ENCODE measurements around the gene PCSK4. TPM values are rescaled to one million over a fixed set of nuclear protein-coding genes. Genes with fewer than 3 reads are reported as not detected.

PCSK4 gene
- total RNA-seq, 5 donors from 2014 or later (not counting 1 experiment from before 2014, with no cell fraction given): 5.2 to 9.8 (median 5.6) TPM

- ATAC-seq (replicated peaks in 1 of 4) (no peak), DNase-seq (no peak)
- Histone ChIP-seq H3K27ac (ENCODE audit: low read length) (no peak overlapping the region), H3K27me3 (replicated peaks in 1 of 2; ENCODE audit: control insufficient read depth in 2 of 2, extremely low read depth in 1 of 2, insufficient read depth in 2 of 2, low read length in 1 of 2) (peaks cover 5 to 50% of the 10 kb centered on the region in 2 experiments), H3K9me3 (no peaks in the 10 kb centered on the region), H3K4me3 (ENCODE audit: control insufficient read depth in 1 of 2, extremely low read depth in 1 of 2, low read length in 1 of 2) (no peak overlapping the region), H3K4me1 (ENCODE audit: control insufficient read depth in 1 of 2, extremely low read depth in 1 of 2, insufficient read depth in 2 of 2, low read length in 2 of 2) (peaks cover 2 to 51% of the 10 kb centered on the region in 2 experiments), H3K36me3 (ENCODE audit: control insufficient read depth in 2 of 2, extremely low read depth in 1 of 2, insufficient read depth in 1 of 2, low read length in 1 of 2) (peaks cover 10 to 11% of the 10 kb centered on the region in 2 donors)
- WGBS (ENCODE audit: insufficient coverage): 4% methylated on average over 88 of the region's 99 CpGs
- H3K9me3 Mint-ChIP-seq: no peaks in the 10 kb centered on the region
- POLR2A ChIA-PET: no interaction called here
- no peak overlapping the region for H3K27ac Mint-ChIP-seq
- H3K4me3 Mint-ChIP-seq: peak overlapping the region in 1 of 3 donors; percentile 50
- CTCF ChIA-PET: no interaction called here
- peaks cover 25 to 38% of the 10 kb centered on the region in 2 donors for H3K27me3 Mint-ChIP-seq
- peaks cover 11 to 44% (median 20%) of the 10 kb centered on the region in 3 donors for H3K4me1 Mint-ChIP-seq
- H3K36me3 Mint-ChIP-seq: peaks cover 11% of the 10 kb centered on the region
Observed at GRCh38 chr19:1445932-1446712, 44.0 kb downstream of the PCSK4 start.

DNA sequence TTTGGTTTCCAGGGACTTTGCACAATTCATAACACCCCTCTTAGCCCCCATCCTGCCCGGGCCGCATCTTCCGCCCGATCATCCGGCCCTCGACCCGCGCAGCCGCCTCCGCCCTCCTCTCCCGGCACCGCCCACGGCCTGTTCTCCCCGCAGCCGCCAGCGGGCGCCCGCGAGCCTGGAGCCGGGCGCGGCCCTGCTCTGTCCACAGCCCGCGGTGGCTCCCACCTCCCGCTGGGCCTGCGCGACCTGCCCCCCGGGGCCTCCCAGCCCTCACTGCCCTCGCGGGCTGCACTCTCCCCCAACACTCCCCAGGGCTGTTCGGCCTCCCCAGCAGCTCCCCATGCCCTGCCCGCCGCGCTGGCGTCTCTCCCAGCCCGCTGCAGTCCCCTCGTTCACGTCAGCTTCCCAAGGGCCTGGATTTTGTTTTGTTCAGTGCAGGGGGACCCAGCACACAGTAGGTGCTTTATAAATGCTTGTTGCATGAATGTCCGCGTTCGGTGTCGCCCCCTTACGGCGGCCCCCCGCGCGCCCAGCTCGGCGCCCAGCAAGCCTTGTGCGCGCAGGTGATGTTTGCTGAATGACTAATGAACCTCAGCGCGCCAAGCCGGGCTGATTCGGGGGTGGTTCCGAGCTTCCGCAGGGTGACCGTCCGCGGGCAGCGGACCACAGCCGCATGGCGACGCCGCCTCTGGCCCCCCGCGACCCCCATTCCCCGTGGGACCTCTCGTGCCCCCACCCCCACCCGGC lies 44.8 kb downstream of the PCSK4 start:
- Histone ChIP-seq H3K27me3 (replicated peaks in 1 of 2; ENCODE audit: control insufficient read depth in 2 of 2, extremely low read depth in 1 of 2, insufficient read depth in 2 of 2, low read length in 1 of 2) (peaks cover 2 to 43% of the 10 kb centered on the region in 2 experiments), H3K4me1 (ENCODE audit: control insufficient read depth in 1 of 2, extremely low read depth in 1 of 2, insufficient read depth in 2 of 2, low read length in 2 of 2) (peaks cover 2 to 54% of the 10 kb centered on the region in 2 experiments), H3K4me3 (ENCODE audit: control insufficient read depth in 1 of 2, extremely low read depth in 1 of 2, low read length in 1 of 2) (peak overlapping the region; percentile 51 to 56), H3K36me3 (ENCODE audit: control insufficient read depth in 2 of 2, extremely low read depth in 1 of 2, insufficient read depth in 1 of 2, low read length in 1 of 2) (peaks cover 15 to 19% of the 10 kb centered on the region in 2 donors), H3K9me3 (no peaks in the 10 kb centered on the region), H3K27ac (ENCODE audit: low read length) (no peak overlapping the region)
- no peak overlapping the region for H3K27ac Mint-ChIP-seq
- ATAC-seq (replicated peaks in 1 of 4) (peak; percentile 81 to 93 (median 92)), DNase-seq (peak; percentile 33 to 85 (median 67))
- H3K27me3 Mint-ChIP-seq: peaks cover 17 to 30% of the 10 kb centered on the region in 2 donors
- H3K4me3 Mint-ChIP-seq: peak overlapping the region; percentile 65 to 73 (median 66)
- H3K9me3 Mint-ChIP-seq: no peaks in the 10 kb centered on the region
- peaks cover 19% of the 10 kb centered on the region for H3K36me3 Mint-ChIP-seq
- ChIA-PET POLR2A (no interaction called here), CTCF (interaction anchor here in 1 of 2 donors (0.7 kb wide), 1 partner anchor 624 kb away, joined by 6 read pairs; no protein-coding TSS in a partner anchor)
- H3K4me1 Mint-ChIP-seq: peaks cover 11 to 45% (median 24%) of the 10 kb centered on the region in 3 donors
- 3% methylated on average over 57 of the region's 70 CpGs for whole genome bisulfite sequencing (ENCODE audit: insufficient coverage)

DNA sequence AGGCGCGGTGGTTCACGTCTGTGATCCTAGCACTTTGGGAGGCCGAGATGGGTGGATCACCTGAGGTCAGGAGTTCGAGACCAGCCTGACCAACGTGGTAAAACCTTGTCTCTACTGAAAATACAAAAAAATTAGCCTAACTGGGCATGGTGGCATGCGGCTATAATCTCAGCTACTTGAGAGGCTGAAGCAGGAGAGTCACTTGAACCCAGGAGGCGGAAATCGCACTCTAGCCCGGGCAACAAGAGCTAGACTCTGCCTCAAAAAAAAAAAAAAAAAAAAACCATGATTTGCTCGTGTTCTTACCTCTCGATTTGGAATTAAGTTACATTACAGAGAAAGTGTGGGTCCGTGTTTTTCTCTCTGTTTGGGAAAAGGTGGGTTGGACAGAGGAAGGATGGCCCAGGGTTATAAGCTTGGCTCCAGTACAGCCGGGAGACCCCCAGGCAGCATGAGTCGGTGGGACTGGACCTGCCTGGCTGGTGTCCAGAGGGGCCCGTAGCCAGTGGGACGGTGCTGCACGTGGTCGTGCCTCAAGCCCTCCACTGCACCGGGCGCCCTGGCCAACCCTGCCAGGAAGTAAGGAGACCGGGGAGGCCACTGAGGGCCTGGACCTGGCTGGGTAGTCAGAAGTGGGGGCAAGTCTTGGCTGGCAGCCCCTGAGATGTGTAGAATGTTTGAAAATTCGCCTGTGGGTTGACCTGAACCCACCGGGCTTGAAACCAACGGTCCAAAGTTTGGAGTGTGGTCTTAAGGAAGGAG lies 48.3 kb downstream of the PCSK4 start:
- WGBS (ENCODE audit: insufficient coverage): 88% methylated on average over 21 of the region's 25 CpGs
- CTCF ChIA-PET: interaction anchor here in 1 of 2 donors (0.6 kb wide), 1 partner anchor 36 kb away, joined by 3 read pairs; no protein-coding TSS in a partner anchor

GRCh38 chr19:1441022-1441426 lies 49.1 kb downstream of the PCSK4 start:
- Histone ChIP-seq H3K36me3 (ENCODE audit: control insufficient read depth in 2 of 2, extremely low read depth in 1 of 2, insufficient read depth in 1 of 2, low read length in 1 of 2) (peaks cover 16 to 28% of the 10 kb centered on the region in 2 donors), H3K9me3 (no peaks in the 10 kb centered on the region), H3K4me3 (ENCODE audit: control insufficient read depth in 1 of 2, extremely low read depth in 1 of 2, low read length in 1 of 2) (no peak overlapping the region), H3K27ac (ENCODE audit: low read length) (no peak overlapping the region), H3K27me3 (replicated peaks in 1 of 2; ENCODE audit: control insufficient read depth in 2 of 2, extremely low read depth in 1 of 2, insufficient read depth in 2 of 2, low read length in 1 of 2) (peaks cover 0 to 7% of the 10 kb centered on the region in 2 experiments), H3K4me1 (ENCODE audit: control insufficient read depth in 1 of 2, extremely low read depth in 1 of 2, insufficient read depth in 2 of 2, low read length in 2 of 2) (peaks cover 0 to 52% of the 10 kb centered on the region in 2 experiments)
- H3K4me1 Mint-ChIP-seq: peaks cover 24 to 49% (median 32%) of the 10 kb centered on the region in 3 donors
- 94% methylated on average over 9 of the region's 9 CpGs for WGBS (ENCODE audit: insufficient coverage)
- ChIA-PET POLR2A (no interaction called here), CTCF (no interaction called here)
- no peaks in the 10 kb centered on the region for H3K9me3 Mint-ChIP-seq
- ATAC-seq (replicated peaks in 1 of 4): no peak
- peak overlapping the region in 1 of 2 donors; percentile 16 for H3K27ac Mint-ChIP-seq
- DNase-seq: no peak
- H3K36me3 Mint-ChIP-seq: peaks cover 28% of the 10 kb centered on the region
- peak overlapping the region; percentile 96 to 99 (median 97) for H3K4me3 Mint-ChIP-seq
- H3K27me3 Mint-ChIP-seq: peaks cover 0 to 3% of the 10 kb centered on the region in 2 donors

More for the DNA sequence above, 48.3 kb downstream of the PCSK4 start:
- H3K4me1 Mint-ChIP-seq: peaks cover 24 to 52% (median 34%) of the 10 kb centered on the region in 3 donors
- ATAC-seq (replicated peaks in 1 of 4): no peak
- peaks cover 2 to 57% of the 10 kb centered on the region in 2 experiments for H3K4me1 ChIP-seq (ENCODE audit: control insufficient read depth in 1 of 2, extremely low read depth in 1 of 2, insufficient read depth in 2 of 2, low read length in 2 of 2)
- no peak for DNase-seq
- no peak overlapping the region for H3K4me3 ChIP-seq (ENCODE audit: control insufficient read depth in 1 of 2, extremely low read depth in 1 of 2, low read length in 1 of 2)
- POLR2A ChIA-PET: interaction anchor here in 1 of 2 donors (0.6 kb wide), 2 partner anchors 481 to 979 kb away, joined by 3 read pairs; no protein-coding TSS in a partner anchor
- no peaks in the 10 kb centered on the region for H3K9me3 Mint-ChIP-seq
- H3K36me3 ChIP-seq (ENCODE audit: control insufficient read depth in 2 of 2, extremely low read depth in 1 of 2, insufficient read depth in 1 of 2, low read length in 1 of 2): peaks cover 16 to 28% of the 10 kb centered on the region in 2 donors
- H3K36me3 Mint-ChIP-seq: peaks cover 28% of the 10 kb centered on the region
- H3K27me3 Mint-ChIP-seq: peaks cover 0 to 5% of the 10 kb centered on the region in 2 donors
- no peaks in the 10 kb centered on the region for H3K9me3 ChIP-seq
- peaks cover 0 to 11% of the 10 kb centered on the region in 2 experiments for H3K27me3 ChIP-seq (replicated peaks in 1 of 2; ENCODE audit: control insufficient read depth in 2 of 2, extremely low read depth in 1 of 2, insufficient read depth in 2 of 2, low read length in 1 of 2)
- H3K27ac ChIP-seq (ENCODE audit: low read length): no peak overlapping the region
- H3K4me3 Mint-ChIP-seq: peak overlapping the region in 2 of 3 donors; percentile 97 to 99
- H3K27ac Mint-ChIP-seq: peak overlapping the region in 1 of 2 donors; percentile 16

DNA sequence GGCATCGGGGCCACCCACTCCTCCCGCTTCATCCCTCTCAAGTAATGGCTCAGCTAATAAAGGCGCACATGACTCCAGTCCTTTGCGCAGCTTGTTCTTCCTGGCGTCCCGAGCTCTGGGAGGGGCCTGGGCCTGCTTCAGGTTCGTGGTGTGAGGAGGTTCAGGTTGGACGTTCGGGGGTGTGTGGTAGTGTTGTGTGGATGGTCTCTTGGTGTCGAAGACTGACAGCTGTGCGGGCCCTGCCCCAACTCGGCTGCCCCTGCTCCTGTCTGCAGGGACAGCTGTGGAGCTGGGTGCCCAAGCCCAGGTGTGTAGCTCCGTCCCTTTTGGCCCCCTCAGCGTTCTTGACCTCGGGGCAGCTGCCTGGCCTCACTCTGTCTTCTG lies 49.7 kb downstream of the PCSK4 start:
- Histone ChIP-seq H3K36me3 (ENCODE audit: control insufficient read depth in 2 of 2, extremely low read depth in 1 of 2, insufficient read depth in 1 of 2, low read length in 1 of 2) (peaks cover 16 to 32% of the 10 kb centered on the region in 2 donors), H3K9me3 (no peaks in the 10 kb centered on the region), H3K4me3 (ENCODE audit: control insufficient read depth in 1 of 2, extremely low read depth in 1 of 2, low read length in 1 of 2) (no peak overlapping the region), H3K27ac (ENCODE audit: low read length) (no peak overlapping the region), H3K27me3 (replicated peaks in 1 of 2; ENCODE audit: control insufficient read depth in 2 of 2, extremely low read depth in 1 of 2, insufficient read depth in 2 of 2, low read length in 1 of 2) (peaks cover 0 to 2% of the 10 kb centered on the region in 2 experiments), H3K4me1 (ENCODE audit: control insufficient read depth in 1 of 2, extremely low read depth in 1 of 2, insufficient read depth in 2 of 2, low read length in 2 of 2) (peaks cover 0 to 46% of the 10 kb centered on the region in 2 experiments)
- CTCF ChIA-PET: no interaction called here
- Mint-ChIP-seq H3K4me1 (peaks cover 24 to 48% (median 30%) of the 10 kb centered on the region in 3 donors), H3K36me3 (peaks cover 30% of the 10 kb centered on the region), H3K9me3 (no peaks in the 10 kb centered on the region), H3K27me3 (peaks cover 0 to 2% of the 10 kb centered on the region in 2 donors), H3K4me3 (peak overlapping the region; percentile 96 to 99 (median 97)), H3K27ac (peak overlapping the region; percentile 52 to 53)
- ATAC-seq (replicated peaks in 1 of 4) (no peak), DNase-seq (no peak)
- 89% methylated on average over 10 of the region's 15 CpGs for WGBS (ENCODE audit: insufficient coverage)
- POLR2A ChIA-PET: no interaction called here
